ENCODE measurements around the gene RALBP1.
A peak's percentile ranks its signal among the peaks of the same experiment; 100 is the strongest.

RALBP1 gene

GRCh38 chr18:9547782-9548181 lies 72.5 kb downstream of the RALBP1 start:
- DNase-seq (ENCODE audit: low read depth) = no peak

GRCh38 chr18:9549405-9549804 lies 74.1 kb downstream of the RALBP1 start:
- no peak for DNase-seq (ENCODE audit: low read depth)

- DNase-seq (ENCODE audit: low read depth) = no peak
These were observed 75.1 kb downstream of the RALBP1 start for GRCh38 chr18:9550429-9550828.

DNA sequence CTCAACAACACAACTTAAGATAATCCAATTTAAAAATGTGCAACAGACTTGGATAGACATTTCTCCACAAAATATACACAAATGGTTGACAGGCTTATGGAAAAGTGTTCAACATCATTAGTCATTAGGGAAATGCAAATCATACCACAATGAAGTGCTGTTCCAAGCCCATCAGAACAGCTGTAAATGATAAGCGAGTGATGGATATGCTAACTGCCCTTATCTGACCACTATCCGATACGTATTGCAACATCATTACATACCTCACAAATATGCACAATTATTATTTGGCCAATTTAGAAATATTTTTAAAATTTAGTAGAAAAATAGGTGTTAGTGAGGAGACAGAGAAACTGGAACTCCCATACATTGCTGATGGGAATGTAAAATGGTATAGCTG lies 76.9 kb downstream of the RALBP1 start:
- no peak for DNase-seq (ENCODE audit: low read depth)

GRCh38 chr18:9552616-9553015 lies 77.3 kb downstream of the RALBP1 start:
- DNase-seq (ENCODE audit: low read depth) = no peak

DNA sequence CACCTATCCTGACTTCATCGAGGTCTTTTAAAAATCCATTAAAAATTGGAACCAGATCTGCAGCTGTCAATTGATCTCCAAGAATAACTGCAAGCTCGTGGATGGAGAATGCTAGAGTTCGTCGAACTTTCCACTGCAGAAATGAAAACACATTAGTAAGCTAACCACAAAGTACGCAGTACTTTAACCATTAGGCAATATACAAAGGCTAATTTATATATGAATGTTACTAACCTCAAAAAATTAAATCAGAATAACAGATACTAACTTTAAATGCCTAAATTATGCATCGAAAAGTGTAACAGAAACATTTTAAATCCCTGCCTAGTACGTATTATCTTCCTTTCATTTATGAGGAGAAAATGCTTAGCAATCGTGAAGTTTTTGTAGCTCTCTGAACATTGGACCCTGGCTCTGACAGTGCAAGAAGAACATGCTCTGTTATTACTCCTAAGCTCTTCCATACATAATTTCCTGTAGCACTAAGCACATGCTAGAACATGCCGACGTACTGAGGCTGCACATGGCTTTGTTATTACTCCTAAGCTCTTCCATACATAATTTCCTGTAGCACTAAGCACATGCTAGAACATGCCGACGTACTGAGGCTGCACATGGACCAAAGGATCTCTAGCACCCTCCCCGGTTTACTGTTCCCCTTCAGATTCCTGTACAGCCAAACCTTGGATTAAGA lies 82.1 kb downstream of the RALBP1 start:
- DNase-seq (ENCODE audit: low read depth) = no peak

- no peak for DNase-seq (ENCODE audit: low read depth)
These were observed 83.2 kb downstream of the RALBP1 start for GRCh38 chr18:9558387-9559064.

GRCh38 chr18:9559253-9559652 lies 83.9 kb downstream of the RALBP1 start:
- DNase-seq (ENCODE audit: low read depth) = no peak

DNA sequence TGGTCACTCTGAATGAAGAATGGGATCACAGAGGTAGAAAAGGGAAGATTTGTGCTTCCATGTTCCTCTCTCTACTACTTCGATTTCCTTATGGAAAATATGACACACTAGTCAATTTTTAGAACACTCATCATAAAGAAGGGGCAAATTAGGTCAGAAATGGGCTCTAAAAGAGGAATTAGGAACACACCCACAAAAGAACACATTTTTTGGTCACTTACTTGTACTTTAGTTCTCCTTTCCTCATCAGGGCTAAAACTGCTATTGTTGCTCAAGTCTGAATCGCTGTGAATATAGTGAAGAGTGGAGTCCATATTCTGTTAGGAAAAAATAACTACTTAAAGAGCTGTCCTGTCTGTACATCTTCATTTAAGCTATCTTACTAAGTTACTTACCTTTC lies 86.4 kb downstream of the RALBP1 start:
- no peak for DNase-seq (ENCODE audit: low read depth)

DNA sequence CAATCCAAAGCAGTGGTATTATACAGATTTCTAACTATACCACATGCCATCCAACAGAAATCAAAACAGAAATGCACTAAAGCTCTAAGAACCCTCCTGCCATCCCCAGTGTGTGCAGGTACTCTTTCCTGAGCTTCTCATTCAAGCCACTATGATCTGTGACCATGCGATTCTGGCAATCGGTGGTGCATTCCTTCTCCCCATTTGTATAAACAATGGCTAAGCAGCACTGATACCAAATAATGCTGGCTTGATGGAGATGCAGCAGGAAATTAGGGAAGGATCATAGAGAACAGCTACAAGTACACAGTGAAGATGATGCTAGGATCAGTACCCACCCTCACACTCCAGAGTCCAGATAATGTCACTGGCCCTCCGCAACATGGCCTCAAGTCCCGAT lies 87.3 kb downstream of the RALBP1 start:
- no peak for DNase-seq (ENCODE audit: low read depth)

DNA sequence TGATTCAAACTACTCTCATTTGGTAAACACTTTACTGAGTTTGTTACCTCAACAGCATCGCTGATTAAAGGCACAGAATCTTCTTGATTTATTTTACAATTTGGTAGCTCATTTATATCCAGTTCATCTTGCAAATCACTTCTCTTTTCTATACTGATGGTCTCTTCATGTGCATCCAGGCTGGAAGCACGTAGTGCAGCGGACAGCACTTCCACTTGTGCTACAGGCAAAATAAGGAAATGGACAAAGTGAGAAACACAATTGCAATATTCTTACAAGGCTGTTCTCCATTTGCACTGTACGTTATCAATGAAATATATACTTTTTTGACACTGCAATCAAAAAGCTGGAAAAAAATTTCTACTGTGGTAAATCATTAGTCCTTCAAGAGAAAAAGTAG lies 88.0 kb downstream of the RALBP1 start:
- DNase-seq (ENCODE audit: low read depth) = no peak

GRCh38 chr18:9565407-9565806 lies 90.1 kb downstream of the RALBP1 start:
- DNase-seq (ENCODE audit: low read depth) = no peak

DNA sequence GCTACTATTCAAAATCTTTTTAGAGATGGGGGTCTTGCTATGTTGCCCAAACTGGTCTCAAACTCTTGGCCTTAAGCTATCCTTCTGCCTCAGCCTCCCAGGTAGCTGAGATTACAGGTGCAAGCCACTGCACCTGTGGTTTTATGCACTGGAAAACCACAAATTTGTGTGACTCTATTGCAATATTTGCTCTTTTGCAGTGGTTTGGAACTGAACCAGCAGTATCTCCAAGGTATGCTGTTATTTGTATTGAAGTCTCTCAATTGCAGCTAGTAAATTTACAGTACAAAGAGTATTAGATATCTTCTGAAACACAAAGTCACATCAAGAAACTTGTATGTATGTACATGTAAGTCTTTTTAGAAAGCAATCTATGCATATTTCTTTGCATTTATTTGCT lies 92.9 kb downstream of the RALBP1 start:
- DNase-seq (ENCODE audit: low read depth) = no peak

DNA sequence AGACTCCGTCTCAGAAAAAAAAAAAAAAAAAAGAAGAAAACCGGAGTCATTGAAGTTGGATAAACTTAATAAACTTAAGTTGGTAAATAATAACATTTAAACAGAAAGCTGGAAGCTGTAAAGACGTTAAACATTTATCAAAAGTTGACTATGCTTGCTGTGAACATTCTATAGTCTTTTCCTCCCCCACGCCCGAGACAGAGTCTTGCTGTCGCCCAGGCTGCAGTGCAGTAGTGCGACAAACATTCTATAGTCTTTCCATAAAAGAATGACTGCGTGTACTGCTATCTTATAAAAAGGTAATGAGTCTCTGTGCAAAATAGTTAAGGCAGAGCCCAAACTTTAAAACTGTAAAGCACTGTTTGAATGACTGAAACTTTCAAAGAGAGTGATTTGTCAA lies 93.9 kb downstream of the RALBP1 start:
- no peak for DNase-seq (ENCODE audit: low read depth)

- no peak for DNase-seq (ENCODE audit: low read depth)
These were observed 94.9 kb downstream of the RALBP1 start for GRCh38 chr18:9570255-9570654.

DNA sequence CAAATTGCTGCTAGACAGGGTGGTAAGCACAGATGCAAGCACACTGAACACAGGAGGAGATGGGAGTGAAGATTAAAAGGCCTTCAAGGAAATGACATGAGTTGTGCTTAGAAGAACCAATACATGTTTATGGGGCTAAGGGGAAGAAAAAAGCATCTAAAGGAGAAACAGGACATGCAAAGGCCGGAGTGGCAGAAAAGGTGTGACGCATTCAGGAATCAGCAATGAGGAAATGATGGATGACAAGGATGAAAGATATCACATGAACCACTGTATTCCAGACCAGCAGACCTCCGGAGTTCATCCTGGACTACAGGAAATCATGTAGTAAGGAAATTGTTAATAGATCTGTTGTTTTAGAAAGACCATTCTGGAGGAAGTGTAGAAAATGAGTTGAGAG lies 96.2 kb downstream of the RALBP1 start:
- no peak for DNase-seq (ENCODE audit: low read depth)

- DNase-seq (ENCODE audit: low read depth) = no peak
These were observed 99.3 kb downstream of the RALBP1 start for GRCh38 chr18:9574473-9575115.

GRCh38 chr18:9575558-9575957 lies 100.2 kb downstream of the RALBP1 start:
- DNase-seq (ENCODE audit: low read depth) = peak; percentile 69

DNA sequence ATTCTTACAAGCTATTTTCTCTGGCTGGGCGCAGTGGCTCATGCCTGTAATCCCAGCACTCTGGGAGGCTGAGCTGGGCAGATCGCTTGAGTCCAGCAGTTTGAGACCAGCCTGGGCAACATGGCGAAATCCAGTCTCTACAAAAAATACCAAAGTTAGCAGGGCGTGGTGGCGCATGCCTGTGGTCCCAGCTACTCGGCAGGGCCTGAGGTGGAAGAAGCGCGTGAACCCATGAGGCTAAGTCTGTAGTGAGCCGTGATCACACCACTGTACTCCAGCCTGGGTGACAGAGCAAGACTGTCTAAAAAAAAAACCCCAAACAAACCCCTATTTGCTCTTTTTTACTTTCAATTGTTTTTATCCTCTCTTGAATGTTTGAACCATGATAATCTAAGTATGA lies 102.0 kb downstream of the RALBP1 start:
- DNase-seq (ENCODE audit: low read depth) = no peak

DNA sequence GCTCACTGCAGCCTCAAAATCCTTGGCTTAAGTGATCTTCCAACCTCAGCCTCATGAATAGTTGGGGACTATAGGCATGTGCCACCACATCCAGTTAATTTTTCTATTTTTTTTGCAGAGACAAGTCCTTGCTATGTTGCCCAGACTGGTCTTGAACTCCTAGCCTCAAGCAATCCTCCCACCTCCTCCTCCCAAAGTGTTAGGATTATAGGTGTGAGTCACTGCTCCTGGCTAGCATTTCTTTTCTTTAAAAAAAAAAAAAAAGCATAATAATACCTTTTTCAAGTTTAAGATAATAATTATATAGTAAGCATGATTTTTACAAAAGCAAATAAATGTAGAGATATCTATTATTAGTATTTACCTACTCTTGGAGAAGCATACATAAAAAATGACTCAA lies 103.0 kb downstream of the RALBP1 start:
- no peak for DNase-seq (ENCODE audit: low read depth)

DNA sequence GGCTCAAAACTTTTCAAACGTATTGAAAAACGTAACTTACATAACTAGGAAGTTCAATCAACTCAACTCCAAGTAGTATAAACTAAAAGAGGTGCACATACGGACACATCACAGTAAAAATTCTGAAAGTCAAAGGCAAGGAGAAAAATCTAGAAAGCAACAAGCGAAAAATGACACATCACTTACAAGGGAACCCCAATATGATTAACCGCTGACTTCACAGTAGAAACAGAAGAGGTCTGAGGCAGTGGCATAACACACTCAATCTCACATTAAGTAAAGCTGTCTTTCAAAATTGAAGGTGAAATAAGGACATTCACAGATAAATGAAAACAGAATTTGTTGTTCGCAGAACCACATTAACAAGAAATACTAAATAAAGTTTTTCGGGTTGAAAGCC lies 106.4 kb downstream of the RALBP1 start:
- no peak for DNase-seq (ENCODE audit: low read depth)

DNA sequence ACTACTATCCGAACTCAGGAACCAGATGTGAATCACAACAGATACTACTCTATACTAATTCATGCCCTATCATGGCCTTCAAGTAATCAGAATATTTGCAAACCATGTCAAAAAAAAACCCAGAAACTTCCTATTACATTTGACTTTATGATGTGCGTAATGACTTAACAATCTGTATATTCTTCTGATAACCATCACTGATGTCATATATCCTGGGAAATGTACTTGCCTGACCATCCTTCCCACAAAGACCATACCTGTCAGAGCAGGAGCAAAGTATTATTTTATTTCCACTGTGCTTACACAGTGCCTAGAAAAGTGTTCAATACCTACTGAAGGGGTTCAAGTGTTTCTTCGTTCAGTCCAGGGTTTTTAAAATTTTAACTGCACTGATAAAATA lies 111.5 kb downstream of the RALBP1 start:
- no peak for DNase-seq (ENCODE audit: low read depth)

Data from HS-5 (cell line).